GM18499 (cell line): Measurements from ENCODE around the gene LRCH3.

ENCODE experiments used
- ATAC-seq: cut with Tn5 transposase; IDR thresholded peaks from one replicate; pipeline ENCODE4 v1.9.1; 2021; ENCODE audit warnings: moderate number of reproducible peaks; ENCODE audit not compliant: insufficient read depth, unreplicated experiment

LRCH3 gene

DNA sequence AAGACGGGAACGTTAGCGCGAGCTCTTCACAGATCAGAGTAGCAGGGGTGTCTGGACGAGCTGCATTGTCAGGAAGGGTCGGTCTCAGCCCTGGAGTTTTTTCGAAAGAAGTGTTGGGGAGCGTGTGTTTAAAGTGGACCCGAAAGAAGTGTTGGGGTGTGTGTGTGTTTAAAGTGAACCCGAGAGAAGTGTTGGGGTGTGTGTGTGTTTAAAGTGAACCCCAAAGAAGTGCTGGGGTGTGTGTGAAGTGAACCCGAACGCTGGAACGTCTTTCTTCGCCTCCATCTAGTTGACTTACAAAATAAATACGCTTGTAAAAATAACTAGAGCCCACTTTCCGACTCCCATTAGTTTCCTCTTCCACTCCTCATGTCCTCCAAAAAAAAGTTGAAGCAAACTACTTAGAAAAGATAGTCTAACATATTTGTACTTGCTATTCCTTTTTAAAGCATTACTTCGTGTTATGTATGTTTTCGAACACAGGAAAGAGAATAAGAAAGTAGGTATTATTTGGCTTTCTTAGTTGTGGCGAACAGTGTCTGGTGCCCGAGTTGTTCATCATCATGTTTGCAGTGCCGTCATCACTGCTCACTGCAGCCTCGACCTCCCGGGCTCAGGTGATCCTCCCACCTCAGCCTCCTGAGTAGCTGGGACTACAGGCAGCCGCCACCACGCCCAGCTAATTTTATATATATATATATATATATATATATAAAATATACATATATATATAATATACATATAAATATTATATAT is 1.0 kb downstream of the LRCH3 start:
- no peak for ATAC-seq

DNA sequence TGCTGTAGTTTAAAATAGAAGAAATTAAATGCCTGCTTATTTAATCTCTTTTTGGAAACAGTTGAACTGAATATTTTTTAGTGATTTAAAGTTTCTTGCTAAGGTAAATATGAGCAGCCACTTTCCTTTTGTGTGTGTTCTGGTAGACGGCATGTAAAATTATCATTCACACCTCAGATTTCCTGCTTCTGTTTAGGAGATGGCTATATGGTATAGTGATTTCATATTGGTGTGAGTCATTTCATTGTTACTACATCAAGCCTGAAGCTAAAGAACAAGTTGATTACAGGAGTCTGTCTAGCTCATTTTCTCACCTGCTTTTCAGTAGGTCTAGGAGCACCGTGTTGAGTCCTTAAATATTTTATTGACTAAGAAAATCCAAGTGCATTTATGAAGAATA is 2.2 kb downstream of the LRCH3 start:
- ATAC-seq = no peak

DNA sequence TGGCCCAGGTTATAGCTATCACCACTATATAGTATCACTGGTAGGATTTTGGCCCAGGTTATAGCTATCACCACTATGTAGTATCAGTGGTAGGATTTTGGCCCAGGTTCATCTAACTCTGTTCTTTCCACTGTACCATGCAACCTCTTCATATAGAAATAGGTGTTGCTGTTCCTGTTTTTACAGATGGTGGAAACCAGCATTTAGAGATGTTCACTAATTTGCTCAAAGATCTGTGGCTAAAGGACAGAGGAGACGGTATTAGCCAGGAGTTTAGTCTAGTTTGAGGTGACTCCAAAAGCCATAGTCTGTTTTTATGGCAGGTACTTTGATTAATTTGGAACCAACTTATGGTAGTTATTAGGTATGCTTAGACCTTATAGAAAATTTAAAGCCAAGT is 3.1 kb downstream of the LRCH3 start:
- ATAC-seq = no peak

DNA sequence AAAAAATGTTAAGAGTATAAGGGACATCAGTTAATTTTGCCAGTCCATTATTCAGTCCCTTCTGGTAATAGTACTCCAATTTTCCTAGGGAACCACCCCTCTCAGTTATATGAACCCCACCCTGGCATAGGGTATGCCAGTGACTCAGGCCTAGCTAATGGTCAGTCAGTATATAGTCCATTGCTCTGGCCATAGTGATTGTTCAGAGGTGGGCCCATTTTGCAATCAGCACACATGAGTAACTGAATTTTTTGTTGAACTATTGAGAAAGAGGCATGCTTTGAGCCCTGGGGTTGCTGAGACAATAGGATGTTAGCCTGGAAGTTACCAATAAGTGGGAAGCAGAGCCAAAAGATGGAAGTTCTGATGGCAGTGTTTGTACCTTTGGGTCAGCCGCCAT is 4.1 kb downstream of the LRCH3 start:
- no peak for ATAC-seq

DNA sequence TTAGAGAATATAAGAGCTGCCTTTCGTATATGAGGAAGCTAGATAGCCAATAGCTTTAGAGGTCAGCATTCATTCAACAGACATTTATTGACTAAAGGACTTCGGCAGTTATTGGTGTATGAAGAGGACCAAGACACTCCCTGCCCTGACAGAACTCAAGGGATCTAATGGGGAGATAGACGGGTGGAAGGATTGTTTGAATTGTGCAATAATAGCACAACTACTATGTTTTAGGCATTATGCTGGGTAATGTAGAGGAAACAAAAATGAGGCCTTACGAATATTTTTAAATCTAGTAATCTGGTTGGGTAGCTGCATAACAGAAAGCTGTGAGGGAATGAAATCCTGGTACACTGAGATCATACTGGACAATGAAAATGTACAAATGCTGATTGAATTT is 5.0 kb downstream of the LRCH3 start:
- no peak for ATAC-seq

DNA sequence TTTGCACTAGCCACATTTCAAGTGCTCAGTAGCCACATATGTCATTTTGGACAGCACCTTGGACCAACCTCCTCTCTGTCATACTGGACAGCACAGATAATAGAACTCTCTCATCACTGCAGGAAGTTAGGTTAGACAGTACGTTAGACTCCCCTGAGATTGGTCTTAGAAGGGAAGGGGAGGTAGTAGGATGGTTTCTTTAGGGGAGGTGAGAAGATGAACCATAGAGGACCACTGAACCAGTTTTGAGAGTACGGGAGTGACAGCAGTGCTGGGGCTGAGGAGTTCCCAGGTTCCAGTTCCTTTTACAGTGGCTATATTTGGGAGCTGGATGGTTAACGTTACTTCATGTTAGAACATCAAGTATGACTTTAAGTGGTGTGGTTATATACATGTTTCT is 7.8 kb downstream of the LRCH3 start:
- ATAC-seq = no peak

DNA sequence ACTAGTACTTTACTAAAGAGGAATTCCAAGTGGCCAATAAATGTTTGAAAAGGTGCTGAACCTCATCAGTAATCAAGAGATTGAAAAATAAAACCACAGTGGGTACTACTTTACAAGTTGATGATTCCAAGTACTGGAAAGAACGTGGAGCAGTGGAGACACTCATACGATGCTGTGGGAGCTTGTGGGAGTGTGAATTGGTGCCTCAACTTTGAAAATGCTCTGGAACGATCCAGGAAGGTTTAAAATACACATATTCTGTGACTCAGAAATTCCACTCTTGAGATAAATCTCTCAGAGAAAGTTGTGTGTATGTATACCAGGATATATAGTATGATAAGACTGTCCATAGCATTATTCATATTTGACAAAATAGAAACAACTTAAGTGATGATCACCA is 9.3 kb downstream of the LRCH3 start:
- no peak for ATAC-seq

DNA sequence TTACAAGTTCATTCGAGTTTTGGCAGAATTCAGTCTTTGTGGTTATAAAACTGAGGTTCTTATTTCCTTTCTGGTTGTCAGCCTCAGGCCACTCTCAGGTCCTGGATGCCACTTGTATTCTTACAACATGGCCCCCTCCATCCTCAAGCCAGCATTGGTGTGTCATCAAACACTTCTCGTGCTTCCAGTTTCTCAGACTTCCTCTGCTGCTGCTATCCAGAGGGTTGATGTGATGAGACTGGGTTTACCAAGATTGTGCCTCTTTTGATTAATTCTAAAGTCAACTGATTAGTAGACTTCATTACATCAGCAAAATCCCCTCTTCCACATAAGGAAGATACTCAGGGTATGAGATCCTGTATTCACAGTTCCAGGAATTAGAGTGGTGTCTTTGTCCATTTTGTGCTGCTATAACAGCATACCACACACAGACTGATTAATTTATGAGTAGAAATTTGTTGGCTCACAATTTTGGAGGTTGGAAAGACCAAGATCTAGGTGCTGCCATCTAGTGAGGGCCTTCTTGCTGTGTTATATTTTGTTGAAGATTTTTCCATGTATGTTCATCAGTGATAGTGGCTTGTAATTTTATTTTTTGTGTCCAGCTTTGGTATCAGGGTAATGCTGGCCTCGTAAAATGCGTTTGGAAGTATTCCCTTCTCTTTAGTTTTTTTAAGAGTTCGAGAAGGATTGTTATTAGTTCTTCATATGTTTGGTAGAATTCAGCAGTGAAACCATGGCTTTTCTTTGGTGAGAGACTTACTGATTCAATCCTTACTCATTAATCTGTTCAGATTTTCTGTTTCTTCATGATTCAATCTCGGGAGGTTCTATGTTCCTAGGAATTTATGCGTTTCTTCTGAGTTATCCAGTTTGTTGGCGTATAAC is 11.1 kb downstream of the LRCH3 start:
- no peak for ATAC-seq

DNA sequence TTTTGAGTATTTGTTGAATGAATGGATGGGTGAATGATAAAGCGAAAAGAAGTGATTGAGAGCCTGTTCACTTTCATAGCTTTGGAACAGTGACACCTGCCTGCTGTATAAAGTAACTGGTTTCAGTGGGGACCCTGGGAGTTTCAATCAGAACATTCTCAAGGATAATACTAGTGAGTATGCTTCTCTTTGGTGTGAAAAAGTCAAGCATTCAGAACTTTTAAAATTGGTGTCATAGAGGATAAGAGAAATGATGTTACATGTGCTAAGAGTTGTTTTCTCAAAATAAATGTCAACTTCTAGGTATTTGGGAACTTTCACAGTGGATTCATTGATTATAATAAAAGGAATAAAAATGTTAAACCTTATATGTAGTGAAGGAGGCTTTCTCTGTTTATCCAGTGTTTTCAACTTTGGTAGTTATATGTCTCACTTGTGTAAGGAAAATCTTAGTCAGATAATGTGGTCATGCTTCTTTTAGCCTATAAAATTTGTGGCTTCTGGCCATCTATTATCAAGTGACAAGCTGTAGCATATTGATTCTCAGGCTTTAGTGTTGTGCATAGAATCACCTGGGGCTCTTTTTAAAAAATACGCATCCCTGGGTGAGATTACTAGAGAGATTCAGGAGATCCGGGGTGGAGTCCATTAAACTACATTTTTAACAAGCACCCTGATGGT is 11.9 kb downstream of the LRCH3 start:
- no peak for ATAC-seq

DNA sequence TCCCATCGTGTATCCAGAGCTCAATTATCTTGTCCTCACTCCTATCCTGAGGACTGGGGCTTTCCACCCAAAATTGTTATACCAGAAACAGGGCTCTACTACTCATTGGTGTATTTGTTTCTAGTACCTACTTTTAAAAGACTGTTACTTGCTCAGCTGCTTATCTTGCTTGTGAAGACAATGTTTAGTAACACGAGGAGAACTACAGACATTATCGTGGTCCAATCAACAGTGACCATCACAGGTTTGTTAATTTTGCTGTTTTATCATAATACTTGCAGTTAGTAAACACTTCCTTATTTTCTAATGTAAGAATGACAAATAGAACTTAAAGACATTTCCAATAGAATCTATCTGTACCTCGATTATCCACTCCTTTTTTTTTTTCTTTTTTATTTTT is 13.5 kb downstream of the LRCH3 start:
- ATAC-seq = no peak

DNA sequence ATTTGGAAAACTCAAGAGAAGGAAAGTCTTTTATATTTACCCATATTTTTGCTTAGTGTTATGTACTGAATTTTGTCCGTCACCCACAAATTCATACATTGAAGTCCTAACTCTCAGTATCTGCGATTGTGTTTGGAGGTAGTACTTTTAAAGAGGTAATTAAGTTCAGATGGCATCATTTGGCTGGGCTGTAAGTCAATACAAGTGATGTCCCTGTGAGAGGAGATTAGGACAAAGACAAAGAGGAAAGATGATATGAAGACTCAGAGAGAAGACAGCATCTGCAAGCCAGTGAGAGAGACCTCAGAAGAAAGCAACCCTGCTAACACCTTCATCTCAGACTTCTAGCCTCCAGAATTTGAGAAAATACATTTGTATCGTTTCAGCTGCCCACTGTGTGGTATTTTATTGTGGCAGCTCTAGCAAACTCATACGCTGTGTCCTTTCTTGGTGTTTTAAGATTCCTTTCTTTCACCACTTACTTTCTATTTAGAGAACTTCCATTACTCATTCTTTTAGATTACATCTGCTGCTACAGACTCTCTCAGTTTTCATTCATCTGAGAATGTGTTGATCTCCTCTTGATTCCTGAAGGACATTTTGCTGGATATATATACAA is 17.0 kb downstream of the LRCH3 start:
- no peak for ATAC-seq

DNA sequence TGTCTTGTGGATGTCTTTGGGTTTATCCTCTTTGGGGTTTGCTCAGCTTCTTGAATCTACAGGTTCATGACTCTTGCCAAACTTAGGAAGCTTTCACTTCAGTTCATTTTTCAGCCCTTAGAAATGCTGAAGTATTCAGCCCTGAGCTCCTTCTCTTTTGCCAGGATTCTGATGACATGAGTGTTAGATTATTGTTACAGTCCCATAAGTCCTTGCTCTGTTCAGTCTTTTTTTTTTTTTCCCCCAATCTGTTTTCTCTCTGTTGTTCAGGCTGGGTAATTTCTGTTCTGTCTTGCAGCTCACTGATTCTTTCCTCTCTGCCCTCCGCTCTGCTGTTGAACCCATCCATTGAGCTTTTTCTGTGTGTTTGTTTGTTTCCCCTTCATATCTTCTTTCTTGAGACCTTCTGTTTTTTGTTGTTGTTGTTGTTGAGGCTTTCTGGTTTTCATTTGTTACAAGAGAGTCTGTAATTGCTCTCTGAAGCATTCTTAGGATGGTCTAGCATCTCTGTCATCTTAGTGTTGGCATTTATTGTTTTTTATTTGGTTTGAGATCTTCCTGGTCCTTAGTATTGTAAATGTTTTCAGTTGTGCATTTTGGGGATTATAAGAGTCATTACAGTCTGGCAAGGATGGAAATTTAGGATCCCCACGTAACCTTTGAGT is 18.4 kb downstream of the LRCH3 start:
- no peak for ATAC-seq

DNA sequence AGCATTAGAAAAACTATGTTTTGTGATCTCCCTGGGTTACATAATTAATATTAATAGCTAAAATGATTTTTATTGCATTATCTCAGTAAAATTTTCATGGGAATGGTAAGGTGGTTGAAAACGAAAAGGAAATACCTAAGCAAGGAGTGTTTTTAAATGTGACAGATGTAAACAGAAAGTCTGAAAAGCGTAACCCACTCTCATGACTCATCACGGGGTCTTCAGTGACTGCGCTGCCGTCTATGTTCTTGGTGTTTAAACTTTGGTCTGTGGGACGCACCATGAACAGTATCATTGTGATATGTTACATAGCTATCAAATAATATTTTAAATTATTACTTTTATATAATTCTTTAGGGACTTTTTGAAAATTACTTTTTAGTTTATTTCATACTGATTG is 19.8 kb downstream of the LRCH3 start:
- ATAC-seq = no peak

DNA sequence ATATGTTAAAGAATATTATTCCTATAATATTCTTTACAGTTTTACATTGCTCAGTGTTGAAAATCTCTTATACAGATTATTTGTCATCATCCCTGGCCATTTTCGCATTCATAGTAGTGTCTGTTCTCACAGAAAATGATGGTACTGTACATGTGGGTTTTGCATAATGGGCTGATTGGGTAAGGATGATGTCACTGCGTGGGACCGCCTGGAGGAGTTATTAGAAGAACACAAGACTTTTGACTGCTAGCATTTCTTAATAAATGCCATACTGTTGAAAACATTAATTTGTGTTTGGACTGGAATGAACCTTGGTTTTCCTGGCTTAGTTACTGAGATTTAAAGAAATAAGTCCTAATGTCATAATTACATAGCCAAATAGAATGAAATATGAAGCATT is 20.3 kb downstream of the LRCH3 start:
- no peak for ATAC-seq

DNA sequence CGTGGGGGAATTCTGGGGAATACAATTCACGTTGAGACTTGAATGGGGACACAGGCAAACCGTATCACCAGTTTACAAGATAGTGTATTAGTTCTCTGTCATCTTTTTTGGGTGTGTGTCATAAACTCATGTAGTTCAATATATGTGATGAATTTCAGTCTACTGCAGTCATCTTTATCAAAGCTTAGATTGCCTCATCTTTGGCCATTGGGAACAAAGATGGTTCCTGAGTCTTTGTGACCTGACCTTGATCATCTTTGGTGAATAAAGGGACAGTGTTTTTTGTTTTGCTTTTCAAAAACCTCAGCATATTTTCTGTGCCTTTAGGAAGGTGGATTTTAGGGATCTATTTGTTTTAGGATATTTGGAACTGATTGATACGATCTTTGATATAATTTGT is 23.3 kb downstream of the LRCH3 start:
- no peak for ATAC-seq

DNA sequence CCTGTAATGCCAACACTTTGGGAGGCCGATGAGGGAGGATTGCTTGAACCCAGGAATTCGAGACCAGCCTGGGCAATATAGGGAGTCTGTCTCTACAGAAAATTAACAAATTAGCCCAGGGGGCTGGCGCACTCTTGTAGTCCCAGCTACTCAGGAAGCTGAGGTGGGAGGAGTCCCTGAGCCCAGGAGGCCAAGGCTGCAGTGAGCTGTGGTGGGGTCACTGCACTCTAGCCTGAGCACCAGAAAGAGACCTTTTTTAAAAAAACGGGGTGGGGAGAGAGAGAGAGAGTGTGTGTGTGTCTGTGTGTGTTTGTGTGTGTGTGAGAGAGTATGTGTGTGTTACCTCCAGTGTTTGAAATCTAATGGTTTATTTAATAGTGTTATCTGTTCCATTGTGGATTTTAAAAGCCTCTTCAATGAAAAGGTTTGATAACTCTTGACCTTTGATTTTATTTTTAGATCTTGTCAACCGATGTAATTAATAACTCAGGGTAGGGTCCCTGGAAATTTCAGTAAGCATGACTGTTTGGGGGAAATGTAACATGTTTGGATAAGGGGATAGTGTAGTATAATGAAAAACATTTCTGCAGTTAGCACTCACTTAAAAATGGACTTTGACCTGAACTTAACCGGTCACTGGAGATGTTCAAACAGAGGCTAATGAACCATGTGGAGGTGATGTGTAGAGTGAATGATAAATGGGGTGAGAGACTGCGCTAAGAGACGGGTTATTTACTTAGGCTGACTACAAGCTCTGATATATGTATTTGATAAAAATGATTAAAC is 29.7 kb downstream of the LRCH3 start:
- no peak for ATAC-seq

DNA sequence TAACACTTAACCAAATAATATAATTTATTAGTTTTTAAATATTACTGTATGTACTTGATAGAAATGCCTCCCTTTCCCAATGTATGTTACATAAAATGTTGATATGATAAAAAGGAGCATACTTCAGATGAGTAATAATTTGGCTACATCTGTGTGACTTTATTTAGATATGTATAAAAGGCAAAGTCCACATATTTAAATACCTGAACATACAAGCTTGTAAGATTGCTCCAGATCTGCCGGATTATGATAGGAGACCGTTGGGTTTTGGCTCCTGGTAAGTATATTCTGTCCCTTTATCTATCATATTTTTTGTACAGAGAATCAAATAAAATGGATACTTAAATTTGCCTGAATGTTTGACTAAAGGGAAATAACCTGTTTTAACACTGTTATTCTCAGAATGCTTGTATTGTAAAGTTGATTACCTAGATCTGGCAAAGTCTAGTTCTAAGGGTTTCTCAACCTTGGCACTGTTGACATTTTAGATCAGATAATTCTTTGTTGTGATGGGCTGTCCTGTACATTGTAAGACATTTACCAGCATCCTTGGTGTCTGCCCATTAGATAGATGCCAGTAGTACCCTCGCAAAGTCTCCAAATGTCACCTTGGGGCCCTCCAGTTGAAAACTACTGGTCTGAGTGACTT is 38.5 kb downstream of the LRCH3 start:
- ATAC-seq = no peak

DNA sequence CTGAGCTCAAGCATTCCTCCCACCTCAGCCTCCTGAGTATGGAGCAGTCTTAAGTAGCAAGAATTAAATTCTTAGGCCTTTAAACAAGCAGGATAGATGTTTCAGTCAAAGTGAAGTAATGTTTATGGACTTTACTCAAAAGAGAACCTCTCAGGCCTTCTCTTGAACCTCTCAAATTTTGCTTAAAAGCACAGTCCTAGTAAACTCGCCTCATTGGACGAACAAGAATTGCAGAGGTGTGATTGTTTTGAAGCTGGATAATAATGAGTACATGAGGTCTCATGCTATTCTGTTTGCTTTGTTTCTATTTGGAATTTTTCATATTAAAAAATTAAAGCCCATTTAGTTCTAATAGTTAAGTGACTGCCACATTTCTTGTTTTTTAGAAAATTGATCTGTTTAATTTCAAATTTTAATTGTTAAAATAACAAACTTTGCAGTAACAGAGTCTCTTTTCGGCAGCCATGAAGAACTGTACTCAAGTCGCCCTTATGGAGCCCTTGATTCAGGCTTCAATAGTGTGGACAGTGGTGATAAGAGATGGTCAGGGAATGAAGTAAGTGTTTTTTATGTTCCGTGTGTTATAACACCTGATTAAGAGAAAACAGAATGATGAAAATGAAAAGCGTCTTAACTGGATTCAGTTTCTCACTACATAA is 39.4 kb downstream of the LRCH3 start:
- ATAC-seq = no peak

DNA sequence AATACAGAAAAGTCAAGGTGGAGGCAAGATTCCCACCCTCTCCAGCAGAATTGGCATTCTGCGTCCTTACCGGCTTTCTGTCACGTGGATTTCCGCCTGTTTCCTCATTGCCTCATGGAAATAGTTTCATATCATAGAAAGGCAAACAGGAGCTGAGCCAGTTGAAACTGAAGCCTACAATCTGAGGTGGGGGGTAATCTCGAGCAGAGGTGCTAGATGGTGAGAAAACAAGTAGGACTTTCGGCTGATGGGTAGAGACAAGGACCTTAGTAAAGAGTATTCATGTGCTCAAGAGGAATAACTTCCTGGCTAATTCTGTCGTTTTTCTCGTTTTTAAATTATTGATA is 39.9 kb downstream of the LRCH3 start:
- no peak for ATAC-seq
